Esophagus muscularis mucosa (tissue), 3 donors: ENCODE results near the gene ZNF473.

Experiments used
- CTCF ChIP-seq, 3 experiments: fragments of 200-600 bp in 2 of 3; fragments of 450-650 bp in 1 of 3; sonication (generic) in 2 of 3; IDR thresholded peaks; one replicate each; pipeline ENCODE4 v1.5.1; 2017 to 2019; ENCODE audit warnings: antibody characterized with exemption in 3 of 3, mild to moderate bottlenecking in 2 of 3, moderate library complexity in 1 of 3
- POLR2A ChIP-seq: fragments of 450-650 bp; IDR thresholded peaks from one replicate; pipeline ENCODE4 v1.6.1; 2017; ENCODE audit warnings: antibody characterized with exemption, moderate library complexity, mild to moderate bottlenecking, low read depth
- POLR2AphosphoS5 ChIP-seq, 2 donors: sonication (generic); formaldehyde crosslinking; IDR thresholded peaks; one replicate each; pipeline ENCODE4 v1.6.1; 2017; ENCODE audit warnings: antibody characterized with exemption in 2 of 2

- TF ChIP-seq POLR2AphosphoS5 (IDR thresholded peaks at IDR 0.05): peak; percentile 47 to 59
- TF ChIP-seq POLR2A: no peak
- peak in 1 of 3 experiments; percentile 30 for TF ChIP-seq CTCF (IDR thresholded peaks at IDR 0.05)
Measured at GRCh38 chr19:49987159-49987698, 38.6 kb upstream of the ZNF473 start.
